ENCODE results near the gene DCAF15.

DNA sequence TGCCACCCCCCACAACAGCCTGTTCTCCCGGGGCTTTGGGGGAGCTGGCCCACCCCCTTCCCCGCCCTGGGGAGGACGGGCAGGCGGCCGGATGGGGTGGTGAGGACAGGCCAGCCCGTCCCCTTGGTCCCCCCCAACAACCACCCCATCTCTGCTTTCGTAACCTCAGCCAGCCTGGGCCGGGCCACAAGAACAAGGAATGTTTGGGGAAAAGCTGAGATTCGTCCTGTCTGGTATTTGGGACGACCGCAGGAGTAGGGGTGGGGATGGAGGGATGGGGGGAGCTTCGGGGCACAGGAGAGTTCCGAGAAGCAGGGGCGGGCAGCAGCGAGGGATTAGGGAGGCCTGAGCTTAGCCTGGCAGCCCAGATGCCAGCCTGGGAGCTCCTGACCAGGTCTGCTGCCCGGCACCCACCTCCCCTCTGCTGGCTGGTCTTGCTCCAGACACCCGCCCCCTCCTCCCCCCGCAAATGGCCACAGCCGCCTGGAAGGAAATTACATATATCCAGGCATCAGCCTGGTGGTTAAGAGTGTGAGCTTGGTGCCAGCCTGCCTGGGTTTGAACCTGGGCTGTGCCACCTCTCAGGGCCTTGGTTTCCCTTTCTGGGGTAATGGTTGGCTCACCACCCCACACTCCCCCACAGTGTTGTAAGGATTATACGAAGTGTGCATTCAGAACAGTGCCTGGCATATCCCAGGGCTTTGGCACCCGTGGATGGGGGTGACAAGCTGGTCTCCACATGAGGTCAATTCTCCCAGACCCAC is 13.8 kb upstream of the DCAF15 start, which contains the start of gene PODNL1:
- TF ChIP-seq, protein P1, sequence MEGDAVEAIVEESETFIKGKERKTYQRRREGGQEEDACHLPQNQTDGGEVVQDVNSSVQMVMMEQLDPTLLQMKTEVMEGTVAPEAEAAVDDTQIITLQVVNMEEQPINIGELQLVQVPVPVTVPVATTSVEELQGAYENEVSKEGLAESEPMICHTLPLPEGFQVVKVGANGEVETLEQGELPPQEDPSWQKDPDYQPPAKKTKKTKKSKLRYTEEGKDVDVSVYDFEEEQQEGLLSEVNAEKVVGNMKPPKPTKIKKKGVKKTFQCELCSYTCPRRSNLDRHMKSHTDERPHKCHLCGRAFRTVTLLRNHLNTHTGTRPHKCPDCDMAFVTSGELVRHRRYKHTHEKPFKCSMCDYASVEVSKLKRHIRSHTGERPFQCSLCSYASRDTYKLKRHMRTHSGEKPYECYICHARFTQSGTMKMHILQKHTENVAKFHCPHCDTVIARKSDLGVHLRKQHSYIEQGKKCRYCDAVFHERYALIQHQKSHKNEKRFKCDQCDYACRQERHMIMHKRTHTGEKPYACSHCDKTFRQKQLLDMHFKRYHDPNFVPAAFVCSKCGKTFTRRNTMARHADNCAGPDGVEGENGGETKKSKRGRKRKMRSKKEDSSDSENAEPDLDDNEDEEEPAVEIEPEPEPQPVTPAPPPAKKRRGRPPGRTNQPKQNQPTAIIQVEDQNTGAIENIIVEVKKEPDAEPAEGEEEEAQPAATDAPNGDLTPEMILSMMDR (IDR thresholded peaks at IDR 0.05) = no peak
- TF ChIP-seq EZH2 (IDR thresholded peaks at IDR 0.05) = no peak
- no peak for TF ChIP-seq EZH2phosphoT487 (IDR thresholded peaks at IDR 0.05)
